GM18526 (cell line): Measurements from ENCODE around the gene PACRG.

Experiments used
- POLR2A ChIP-seq: IDR thresholded peaks from 3 replicates; pipeline ENCODE4 v1.6.1; 2011; ENCODE audit not compliant: insufficient read length; ENCODE audit errors: extremely low read depth

PACRG gene

DNA sequence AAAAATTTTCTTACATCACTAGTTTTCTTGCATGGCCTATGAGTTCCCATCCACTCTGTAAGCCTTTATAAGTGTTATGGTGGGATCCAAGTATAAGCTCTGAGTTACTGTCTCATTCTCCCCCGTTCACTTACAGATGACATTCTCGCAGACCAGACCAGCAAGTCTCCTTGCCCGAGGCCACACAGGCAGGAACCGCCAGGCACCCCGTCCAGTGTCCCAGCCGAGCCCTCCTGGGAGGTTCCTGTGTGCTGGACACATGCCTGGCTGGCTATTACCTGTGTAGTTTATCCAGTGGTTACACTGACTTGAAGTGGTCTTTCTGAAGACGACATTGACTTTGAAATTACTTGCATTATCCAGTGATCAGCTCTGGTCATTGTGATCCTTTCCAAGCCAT, 451.9 kb downstream of the PACRG start:
- TF ChIP-seq POLR2A: no peak

DNA sequence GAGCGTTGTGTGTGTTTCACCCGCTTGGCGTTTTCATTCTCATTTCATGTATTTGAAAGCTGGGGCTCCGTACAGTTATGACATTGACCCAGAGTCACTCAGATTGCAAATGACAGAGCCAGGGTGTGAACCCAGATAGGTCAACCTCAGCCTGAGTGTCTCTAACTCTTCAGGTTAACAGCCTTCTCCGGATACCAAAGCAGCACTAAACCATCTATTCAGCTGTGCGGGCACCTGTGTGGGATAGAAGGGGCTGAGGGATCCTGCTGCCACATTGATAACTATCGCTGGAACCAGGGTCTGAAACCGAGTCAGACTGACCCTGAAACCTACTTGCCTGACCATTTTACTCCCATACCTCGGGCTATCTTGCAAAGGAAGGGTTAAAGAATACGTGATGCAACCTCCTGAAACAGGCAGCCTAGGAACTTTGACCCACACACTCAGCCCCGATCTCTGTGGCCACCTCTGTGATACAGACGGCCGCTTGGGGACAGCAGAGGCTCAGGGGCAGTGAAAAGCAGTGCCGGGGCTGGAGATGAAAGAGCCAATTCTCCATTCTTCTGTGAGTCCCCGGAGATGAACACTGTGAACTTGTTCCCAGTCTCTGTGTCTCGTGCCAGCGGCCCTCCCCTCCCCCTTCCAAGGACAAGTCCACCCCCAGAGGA, 453.2 kb downstream of the PACRG start:
- no peak for TF ChIP-seq POLR2A

DNA sequence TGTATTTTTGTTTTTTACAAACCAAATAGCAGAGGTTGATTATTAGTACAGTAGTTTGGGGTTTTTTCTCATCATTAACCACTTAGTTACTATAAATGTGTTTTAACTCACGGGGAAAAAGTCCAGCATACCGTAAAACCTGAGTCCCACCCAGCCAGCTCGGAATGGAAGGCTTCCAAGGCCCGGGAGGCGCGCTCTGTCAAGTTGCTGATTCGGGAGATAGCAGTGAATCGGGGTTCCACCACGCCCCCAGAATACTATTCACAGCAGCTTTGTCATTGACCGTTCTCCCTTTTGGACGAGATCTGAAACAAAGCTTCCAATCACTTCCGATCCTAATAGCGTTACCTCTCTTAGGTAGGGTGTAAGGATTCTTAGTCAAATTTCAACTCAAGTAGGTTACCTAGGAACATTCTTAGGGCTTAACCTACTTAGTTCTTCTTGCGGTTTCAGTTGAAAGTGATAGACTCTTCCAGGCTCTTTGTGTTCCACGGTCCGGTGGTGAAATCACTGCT, 453.9 kb downstream of the PACRG start:
- TF ChIP-seq POLR2A: no peak

DNA sequence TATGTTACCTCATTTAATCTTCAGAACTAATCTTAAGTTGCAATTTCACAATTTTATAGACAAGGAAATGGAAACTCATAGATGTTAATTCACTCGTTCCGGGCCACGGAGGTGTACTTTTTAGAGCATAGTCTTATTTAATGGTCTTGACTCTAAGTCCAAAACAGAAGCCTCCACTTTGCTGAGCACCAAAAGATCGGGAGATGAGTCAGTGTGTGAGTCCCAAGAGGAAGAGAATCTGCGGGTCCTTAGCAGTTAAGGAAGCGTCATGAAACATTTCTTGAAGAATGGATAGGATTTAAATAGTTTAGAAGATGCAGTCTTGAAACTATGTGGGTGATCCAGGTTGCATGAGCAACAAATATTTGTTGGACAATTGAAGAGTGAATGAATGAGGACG, 454.9 kb downstream of the PACRG start:
- TF ChIP-seq POLR2A: no peak

DNA sequence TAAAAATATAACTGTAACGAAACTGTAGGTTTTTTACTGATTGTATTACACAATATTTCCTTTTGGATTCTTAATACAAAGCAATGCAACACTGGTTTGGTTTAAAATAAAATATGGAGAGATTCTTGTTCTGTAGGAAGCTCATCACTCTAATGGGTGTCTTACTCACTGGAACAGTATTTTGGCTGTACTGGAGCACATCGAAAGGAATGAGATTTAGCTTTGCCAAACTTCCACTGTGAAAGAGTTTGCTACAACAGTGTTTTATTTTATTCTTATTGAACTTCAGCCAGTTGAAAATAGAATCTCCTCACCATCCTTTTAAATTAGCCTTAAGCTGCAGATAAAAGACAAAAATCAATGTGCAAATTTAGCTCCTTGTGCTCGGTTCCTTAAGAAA, 456.0 kb downstream of the PACRG start:
- TF ChIP-seq POLR2A: no peak

DNA sequence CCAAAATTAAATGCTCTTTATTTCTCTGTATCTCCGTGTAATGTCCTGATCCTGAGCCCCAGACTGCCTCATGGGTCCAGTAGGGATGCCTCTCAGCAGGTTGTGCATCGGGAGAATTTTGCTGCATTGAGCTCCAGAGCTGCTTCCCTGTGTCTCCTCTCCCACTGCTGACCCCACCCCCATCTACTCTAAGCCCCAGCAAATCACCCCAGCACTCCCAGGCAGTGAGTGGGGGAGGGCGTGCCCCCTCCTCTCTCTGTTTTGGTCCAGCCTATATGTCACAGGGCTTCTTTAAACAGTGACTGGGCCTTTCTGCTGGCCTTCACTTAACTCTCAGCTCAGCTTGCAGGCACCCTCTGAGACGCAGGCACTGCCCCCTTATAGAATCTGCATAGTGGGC, 458.0 kb downstream of the PACRG start:
- no peak for TF ChIP-seq POLR2A

DNA sequence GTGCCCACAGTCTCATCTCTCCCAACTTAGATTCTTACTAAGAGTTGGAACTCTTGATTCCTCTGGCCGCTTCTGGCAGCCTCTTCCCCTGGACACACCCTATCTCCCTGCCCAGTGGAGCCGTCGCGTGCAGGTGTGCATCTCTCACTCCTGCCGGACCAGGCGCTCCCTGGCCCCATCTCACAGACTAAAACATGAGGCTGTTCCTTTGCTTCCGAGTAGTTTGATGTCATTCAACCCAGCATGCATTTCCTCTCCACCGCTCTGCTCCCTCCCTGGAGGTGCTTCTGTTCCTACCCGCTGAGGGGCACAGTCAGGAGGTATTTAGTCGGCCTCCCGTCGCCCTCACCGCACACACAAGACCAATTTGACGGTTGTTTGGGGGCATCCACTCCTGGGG, 458.8 kb downstream of the PACRG start:
- TF ChIP-seq POLR2A: no peak

DNA sequence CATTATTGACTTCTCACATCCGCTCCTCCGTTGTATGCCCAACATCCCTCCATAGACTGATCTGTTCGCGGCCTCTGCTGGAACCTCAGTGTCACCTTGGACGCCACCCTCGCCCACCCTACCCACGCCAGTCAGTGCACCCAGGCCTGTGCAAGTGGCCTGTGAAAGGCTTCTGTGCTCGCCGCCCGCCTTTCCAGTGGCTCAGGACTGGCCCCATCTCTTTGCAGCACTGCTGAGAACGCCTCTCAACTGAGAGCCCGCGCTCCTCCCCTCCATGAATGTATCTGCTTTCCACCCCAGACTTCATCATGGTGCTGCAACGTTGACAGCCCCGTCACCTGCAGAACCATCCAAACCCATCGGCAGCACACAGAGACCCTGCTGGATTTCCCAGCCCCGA, 459.4 kb downstream of the PACRG start:
- TF ChIP-seq POLR2A: no peak

DNA sequence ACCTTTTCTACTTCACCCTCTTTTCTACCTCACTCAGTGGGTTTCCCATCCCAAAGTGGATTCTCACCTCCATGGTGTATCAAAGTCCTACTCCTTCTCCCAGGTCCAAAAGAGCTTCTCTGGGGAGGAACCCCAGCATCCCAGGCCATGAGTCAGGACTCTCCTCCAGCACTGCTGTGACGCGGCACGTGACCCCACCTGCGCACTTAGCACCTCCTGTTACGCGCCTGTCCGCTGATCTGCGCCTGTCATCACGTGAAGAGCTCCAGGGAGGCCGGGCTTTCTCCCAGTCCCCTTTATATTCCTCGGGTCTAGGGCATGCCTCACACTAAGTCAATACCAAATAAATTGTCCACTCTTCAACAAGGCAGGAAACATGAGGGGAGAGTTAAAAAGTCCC, 459.8 kb downstream of the PACRG start:
- TF ChIP-seq POLR2A: no peak

DNA sequence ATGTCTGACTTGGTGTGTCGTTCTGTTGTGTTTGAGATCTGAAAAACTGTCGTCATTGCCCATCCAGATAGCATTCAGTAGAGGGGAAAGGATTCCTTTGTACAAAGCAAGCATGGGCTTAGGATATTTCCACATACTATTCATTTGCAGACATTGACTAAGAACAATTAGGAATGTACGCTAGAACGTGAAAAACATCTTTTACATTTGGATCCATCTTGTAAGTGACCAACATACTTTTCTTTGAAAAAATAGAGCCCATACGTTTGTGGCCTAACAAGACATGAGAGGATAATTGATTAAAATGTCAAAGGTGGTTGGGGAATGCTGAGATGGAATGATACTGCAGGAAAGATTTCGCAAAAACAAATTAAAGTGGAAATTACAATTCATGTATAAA, 461.0 kb downstream of the PACRG start:
- TF ChIP-seq POLR2A: no peak

DNA sequence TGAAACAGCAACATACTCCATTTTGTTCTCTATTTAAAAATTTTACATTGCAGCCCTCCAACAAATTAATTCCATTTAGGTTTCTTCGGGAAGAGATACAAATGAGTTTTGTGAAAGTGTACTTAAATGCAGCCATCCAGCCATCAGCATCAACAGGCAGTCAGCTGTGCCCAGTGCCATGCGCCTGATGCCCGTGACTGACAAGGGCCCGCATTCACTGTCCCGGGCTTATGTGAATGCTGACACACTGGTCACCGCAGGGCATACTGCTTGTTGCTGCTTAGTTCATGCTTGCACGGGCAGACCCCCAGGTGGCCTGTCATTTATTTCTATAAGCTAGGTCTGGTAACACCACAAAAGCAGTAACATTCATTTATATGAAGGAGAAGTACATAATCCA, 461.8 kb downstream of the PACRG start:
- TF ChIP-seq POLR2A: no peak

DNA sequence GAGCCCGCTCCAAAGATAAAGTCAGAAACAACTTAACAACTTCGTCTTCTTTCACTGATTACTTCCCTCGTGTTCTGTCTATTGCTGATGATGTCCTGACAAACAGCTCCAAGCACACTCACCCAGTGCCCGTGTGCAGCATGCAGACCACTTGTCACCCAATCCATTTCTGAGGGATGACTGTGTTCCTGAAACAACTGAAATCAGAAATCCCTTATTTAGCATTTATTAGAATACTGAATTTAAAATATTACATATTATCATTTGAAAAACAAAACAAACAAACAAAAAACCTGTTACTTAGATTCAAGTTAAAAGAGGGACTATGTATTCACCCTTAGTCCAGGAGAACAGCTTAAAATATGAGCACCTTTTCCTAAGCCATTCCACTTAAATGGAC, 463.0 kb downstream of the PACRG start:
- TF ChIP-seq POLR2A: no peak

DNA sequence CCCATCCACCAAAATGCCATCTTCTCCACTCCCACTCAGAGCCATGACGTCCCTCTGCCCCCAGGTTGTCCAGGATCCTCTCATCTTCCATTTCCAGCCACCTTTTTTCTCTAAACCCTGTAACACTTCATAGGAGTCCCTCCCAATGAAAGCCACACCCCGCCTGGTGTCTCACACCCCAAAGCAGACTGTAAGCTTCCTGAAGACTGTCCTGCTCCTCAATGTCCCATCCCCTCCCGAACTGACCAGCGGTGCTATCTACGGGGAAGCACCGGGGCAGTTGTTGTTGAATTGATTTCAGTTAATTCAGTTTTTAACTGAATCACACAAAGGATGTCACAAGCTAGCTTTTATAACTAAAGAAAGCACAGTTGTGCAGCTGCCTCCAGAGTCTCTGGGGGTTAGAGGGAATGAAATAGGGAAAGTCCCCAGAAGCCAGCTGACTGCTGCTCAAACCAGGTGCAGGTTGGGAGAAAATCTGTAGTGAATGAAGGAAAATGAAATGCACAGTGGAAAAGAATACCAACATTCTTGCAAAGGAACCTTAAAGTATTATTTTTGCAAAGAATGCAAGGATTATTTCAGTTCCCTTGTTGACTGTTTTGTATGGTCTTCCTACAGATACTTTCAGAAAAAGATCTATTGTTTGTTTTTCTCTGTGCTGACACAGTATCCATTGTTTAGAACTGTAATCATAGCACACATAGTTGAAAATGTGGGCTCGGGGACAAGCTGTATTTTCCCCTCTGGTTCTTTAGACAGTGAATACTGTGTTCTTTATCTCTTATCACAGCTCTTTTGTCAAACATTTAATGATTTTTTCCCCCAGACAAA, 464.1 kb downstream of the PACRG start:
- TF ChIP-seq POLR2A: no peak

DNA sequence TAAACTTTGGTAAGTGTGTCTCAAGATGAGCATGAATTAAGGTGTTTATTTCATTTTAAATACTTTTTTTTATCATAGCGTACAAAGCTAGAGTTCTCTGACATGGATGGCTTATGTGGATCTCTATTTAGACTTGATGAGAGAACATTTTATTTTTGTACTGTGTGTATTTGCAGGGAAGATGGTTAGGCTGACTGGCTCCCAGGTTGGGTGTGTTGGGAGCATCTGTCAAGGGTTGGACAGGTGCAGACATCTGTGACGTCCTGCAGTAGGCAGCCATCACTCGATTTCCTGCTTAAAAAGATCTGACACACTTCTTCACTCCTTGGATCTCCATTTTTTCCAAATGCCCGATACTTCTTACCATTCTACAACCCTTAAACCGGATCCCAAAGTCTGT, 464.8 kb downstream of the PACRG start:
- no peak for TF ChIP-seq POLR2A

DNA sequence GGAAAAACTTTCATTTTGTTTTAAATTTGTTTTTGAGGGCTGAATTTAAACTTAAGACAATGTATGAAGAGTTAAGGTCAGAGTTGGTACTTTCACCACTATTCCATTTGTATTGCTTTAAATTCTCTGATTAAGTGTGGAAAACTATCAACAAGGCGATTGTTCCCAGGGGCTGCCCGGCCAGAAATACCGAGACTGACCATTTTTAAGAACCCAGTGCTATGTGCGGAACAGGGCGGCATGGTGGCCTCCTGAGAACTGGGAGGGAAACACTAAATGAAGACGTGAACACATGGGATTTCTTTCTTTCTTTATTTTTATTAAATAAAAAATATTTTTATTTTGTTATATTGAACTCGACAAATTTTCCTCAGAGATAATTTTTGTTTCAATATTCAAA, 465.6 kb downstream of the PACRG start:
- TF ChIP-seq POLR2A: no peak

DNA sequence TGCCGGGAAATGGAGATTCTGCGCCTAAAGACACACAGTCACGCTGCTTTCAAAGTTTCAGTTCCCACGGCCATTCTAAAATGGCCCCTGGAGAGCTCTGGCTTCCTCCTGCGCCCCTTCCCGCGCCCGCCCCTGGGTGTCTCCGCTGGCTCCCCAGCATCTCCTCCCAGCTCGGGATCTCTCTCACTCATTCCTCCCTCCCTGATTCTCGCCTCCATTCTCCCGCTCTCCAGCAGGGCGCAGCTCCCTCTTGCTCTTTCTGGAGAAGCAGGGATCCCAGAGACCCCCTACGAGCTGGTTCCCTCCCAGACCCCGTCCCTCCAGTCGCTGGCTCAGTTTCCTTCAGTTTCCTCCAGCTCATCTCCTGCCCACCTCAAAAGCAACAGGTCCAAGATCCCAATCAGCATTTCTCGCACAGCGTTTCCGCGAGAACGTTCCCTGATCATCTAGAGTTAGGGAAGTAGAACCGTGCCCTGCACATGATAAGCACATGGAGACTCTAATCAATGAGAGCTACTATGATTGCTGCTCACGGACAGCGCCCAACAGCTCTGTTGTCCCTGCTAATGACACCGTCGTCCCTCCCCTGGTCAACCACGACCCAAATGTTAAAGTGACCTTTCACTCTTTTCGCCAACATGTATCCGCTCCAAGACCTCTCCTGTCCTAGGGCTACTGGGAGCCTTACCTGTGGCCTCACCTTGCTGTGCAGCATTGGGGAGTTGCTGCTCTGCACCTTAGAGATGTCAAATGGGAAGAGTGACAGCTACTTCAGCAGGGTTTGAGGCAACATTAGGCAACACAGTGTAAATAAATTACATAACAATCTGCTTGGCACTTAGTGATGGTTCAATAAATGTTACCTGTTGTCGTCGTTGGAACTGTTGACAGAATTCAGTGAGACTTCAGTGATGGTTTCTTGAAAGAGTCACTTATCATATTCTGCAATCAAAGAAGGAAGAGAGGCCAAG, 468.2 kb downstream of the PACRG start:
- TF ChIP-seq POLR2A: no peak

DNA sequence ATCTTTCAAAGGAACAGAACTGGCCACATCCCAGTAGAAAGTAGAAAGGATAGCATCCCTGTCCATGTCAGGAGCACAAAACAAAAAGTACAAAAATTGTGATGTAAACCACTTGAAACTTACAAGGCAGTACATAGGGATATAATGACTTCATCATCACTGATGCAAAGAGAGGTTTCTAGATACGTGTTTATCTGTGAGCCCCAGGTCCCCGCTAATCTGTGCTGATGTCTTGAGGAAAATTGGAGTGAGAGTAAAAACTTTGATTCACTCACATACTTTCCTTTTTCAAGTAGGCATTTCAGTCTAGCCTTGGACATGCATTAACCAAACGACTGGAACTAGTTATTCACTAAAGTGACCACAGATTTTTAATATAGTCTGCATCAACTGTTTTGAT, 470.1 kb downstream of the PACRG start:
- no peak for TF ChIP-seq POLR2A
